ENCODE measurements around the gene C9orf85.
"Not testable (repeated sequence)": the region's sequence is repeated elsewhere in the genome, so short reads cannot be mapped to it uniquely, and the experiment has no call there.

The C9orf85 gene

GRCh38 chr9:71941998-71942567 is 30.6 kb downstream of the C9orf85 start:
- DNase-seq (ENCODE audit: low spot score), result no peak

DNA sequence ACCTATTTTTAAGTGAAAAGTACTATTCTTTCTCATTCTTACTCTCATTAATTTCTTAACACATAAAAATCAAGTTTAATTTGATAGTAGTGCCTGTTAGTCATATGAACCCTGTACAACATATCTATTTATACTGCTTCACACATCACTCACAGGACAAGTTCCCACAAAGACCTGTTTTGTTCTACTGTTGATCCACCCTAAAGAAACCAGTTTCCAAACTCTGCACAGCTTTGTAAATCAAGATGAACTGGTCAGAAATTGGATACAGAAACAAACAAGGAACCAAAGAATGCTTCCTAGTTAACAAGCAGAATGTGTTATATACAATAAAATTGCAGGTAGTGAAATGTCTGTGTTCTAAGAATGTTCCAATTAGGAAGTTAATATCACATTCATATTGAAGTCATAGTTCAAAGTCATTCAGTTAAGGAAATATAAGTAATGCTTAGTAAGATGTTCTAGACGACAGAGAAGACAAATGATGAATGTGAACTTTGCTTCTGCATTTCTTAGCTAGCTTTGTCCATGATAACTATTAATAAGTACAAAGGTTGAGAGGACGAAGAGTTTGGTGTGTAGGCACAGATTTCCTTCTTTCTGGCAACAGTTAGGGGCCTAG is 33.4 kb downstream of the C9orf85 start:
- no peak for DNase-seq (ENCODE audit: low spot score)

- not testable (repeated sequence) for DNase-seq (ENCODE audit: low spot score)
Measured at GRCh38 chr9:71954652-71955051, 43.2 kb downstream of the C9orf85 start.

GRCh38 chr9:71955300-71955915 is 44.0 kb downstream of the C9orf85 start:
- no peak for DNase-seq (ENCODE audit: low spot score)

- no peak for DNase-seq (ENCODE audit: low spot score)
Measured at GRCh38 chr9:71962328-71962727, 50.9 kb downstream of the C9orf85 start.

DNA sequence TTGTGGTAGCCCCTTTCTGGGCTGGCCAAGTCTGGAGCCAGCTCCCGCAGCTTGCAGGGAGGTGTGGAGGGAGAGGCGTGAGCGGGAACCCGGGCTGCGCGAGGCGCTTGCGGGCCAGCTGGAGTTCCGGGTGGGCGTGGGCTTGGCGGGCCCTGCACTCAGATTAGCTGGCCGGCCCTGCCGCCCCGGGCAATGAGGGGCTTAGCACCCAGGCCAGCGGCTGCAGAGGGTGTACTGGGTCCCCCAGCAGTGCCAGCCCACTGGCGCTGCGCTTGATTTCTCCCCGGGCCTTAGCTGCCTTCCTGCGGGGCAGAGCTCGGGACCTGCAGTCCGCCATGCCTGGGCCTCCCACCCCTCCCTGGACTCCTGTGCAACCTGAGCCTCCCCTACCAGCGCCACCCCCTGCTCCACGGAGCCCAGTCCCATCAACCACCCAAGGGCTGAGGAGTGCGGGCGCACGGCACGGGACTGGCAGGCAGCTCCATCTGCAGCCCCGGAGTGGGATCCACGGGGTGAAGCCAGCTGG is 52.1 kb downstream of the C9orf85 start:
- DNase-seq (ENCODE audit: low spot score), result not testable (repeated sequence)

GRCh38 chr9:71965403-71965802 is 54.0 kb downstream of the C9orf85 start:
- no peak for DNase-seq (ENCODE audit: low spot score)

- no peak for DNase-seq (ENCODE audit: low spot score)
Measured at GRCh38 chr9:71966601-71967000, 55.2 kb downstream of the C9orf85 start.

DNA sequence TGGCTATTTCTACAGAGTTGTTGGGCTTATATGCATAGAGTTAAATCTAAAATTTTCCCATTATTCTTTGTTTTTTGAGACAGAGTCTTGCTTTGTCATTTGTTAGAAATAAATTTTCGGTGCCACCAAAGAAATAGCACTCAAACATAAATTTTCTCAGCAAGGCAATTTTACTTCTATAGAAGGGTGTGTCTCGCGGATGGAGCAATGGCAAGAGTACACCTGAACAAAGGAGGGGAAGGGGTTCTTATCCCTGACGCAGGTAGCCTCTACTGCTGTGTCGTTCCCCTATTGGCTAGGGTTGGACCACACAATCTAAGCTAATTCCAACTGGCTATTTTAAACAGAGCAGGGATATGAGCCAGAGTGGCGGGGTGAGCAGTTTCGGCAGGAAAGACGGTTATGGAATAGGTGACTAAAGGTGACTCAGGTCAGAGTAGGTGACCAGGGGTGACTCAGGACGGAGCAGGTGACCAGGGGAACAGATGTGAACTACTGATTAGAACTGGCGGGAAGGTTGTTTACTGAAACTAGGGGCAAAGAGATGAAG is 57.2 kb downstream of the C9orf85 start:
- DNase-seq (ENCODE audit: low spot score), result no peak

DNA sequence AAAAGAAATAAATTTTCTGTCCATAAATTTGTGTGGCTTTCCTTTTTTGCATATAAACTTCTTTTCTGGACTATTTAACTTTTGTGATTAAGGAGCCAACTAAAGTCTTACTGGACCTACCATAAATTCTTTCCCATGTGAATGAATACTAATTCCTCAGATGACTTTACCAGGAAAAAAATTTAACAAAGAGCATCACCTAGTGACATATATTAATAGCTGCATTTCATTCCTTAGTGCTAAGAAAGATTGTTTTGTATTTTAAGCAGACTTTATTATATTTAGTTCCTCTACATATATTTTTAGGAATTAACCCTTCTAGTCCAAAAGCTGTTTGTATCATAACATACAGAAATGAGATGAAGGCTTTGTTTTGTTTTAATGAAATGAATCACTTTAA is 64.4 kb downstream of the C9orf85 start:
- DNase-seq (ENCODE audit: low spot score), result no peak

GRCh38 chr9:71977003-71977402 is 65.6 kb downstream of the C9orf85 start:
- no peak for DNase-seq (ENCODE audit: low spot score)

GRCh38 chr9:71980266-71981190 is 69.1 kb downstream of the C9orf85 start:
- no peak for DNase-seq (ENCODE audit: low spot score)

DNA sequence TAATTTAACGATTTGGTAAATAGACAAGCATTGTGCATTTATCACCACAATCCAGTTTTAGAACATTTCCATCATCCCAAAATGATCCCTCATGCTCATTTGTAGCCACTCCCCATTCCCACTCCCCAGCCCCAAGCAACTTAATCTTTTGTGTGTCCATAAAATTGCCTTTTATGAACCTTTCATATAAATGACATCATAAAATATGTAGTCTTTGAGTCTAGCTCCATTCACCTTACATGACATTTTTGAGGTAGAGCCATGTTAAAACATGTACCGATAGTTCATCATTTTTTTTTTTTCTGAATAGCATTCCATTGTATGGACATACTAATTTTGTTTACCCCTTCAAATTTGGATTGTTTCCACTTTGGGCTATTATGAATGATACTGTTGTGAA is 70.5 kb downstream of the C9orf85 start:
- DNase-seq (ENCODE audit: low spot score), result no peak

DNA sequence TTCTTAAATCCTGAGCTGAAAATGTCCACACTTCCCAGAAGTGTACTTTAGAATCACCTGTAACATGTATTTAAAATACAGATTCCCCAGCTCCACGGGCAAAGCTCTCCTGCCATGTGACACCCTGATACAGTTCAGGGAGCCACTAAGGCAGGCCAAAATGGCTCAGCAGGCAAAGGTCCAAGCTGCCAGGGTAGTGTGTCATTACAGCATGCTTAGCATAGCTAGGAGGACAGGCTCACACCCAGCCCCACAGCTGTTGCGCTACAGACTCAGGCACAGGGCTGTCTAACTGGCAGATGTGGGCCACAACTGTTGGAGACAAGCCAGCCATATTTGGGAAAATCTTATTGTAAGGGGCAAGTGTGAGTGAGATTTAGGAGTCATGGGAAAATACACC is 73.0 kb downstream of the C9orf85 start:
- peak; percentile 93 for DNase-seq (ENCODE audit: low spot score)

- peak; percentile 14 for DNase-seq (ENCODE audit: low spot score)
Measured at GRCh38 chr9:71984831-71985281, 73.4 kb downstream of the C9orf85 start.

DNA sequence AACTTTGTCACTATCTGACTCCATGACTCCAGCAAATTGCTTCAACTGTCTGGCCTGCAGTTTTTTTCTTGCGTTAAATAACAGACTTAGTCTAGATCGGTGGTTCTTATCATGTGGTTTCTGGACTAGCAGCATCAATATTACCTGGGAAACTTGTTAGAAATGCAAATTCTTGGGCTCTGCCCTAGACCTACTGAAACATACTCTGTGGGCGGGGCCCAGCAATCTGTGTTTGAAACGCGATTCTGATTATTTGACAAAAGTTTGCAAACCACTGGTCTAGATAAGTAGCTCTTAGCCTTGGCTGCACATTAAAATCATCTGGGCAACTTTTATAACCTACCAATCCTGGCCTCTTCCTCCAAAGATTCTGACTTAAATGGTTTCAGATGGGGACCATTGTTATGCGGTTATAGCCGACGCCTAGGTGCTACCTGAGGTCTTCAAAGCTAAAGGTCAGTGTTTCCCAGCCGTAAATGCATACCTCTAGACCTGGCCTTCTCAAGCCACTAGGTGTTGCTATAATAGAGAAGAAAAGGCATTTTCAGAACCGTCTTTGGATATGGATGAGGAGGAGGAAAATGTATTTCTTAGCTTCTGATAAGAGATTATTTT is 74.0 kb downstream of the C9orf85 start:
- no peak for DNase-seq (ENCODE audit: low spot score)

- DNase-seq (ENCODE audit: low spot score), result no peak
Measured at GRCh38 chr9:71986900-71987299, 75.5 kb downstream of the C9orf85 start.

DNA sequence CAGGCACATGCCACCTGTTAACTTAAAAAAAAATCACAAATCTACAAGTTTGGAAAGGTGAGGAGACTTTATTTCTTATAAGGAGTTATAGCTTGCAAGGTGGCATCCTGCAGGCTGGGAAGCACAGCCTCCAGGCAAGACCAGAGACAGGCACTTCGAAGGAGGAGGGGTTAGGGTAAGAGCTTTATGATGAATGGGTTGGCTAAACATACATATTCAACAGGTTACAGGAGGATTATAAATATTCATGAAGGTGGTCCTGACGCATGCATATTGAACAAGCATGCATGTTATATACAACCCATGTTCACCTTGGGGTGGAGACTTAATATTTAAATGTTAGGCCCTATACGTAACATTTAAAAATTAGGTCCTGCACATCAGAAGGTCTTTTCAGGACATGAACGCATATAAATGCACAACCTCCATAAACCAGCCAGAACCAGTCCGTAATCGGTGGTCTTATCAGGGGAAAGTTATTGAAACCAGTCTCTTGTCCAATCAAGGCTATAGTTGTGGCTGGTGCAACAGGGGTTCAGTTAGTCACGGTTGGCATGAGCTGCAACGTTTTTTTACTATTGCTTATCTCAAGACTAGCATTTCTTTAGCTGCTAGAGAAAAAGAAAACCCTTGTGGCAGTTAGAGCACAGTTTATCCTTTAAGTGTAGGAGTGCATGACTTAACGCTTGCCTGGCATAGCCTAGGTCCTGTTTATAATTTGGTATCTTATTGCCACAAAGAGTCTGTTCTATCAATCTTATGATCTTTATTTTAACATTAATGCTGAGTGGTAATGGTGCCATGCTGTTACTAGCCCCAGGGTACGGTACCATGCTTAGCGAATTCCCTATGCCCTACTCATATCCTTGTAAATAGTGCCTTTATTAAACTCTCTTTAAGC is 76.3 kb downstream of the C9orf85 start:
- no peak for DNase-seq (ENCODE audit: low spot score)

GRCh38 chr9:71990466-71990865 is 79.0 kb downstream of the C9orf85 start:
- DNase-seq (ENCODE audit: low spot score), result no peak

DNA sequence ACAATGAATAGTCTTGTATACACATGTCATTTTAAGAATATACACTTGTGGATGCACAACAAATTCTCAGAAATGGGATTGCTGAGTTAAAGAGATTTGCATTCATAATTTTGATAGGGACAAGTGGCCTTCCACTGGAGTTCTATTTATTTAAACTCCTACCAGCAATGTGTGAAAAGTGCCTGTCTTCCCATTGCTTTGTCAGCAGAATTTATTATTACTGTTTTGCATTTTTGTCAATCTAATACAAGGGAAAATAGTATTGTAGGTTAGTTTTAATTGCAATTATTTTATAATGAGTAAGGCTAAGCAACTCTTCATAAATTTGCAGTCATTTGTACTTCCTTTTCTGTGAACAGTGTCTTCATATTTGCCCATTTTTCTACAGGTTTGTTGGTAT is 94.0 kb downstream of the C9orf85 start:
- DNase-seq (ENCODE audit: low spot score), result no peak
